Cardiac septum (tissue), 1 donor: Measurements from ENCODE around the gene MCOLN3. TPM values are rescaled to one million over a fixed set of nuclear protein-coding genes. Genes with fewer than 3 reads are reported as not detected.
"Not testable (repeated sequence)": the region's sequence is repeated elsewhere in the genome, so short reads cannot be mapped to it uniquely, and the experiment has no call there.

Experiments
- DNase-seq: peaks from one replicate; pipeline ENCODE4 v3.0.0-alpha.2; 2020; ENCODE audit warnings: low spot score
- intact Hi-C: fragments of 100-400 bp; cut with DNase I; formaldehyde crosslinking; loops from one replicate; pipeline ENCODE4 v1.14.0; 2022
- total RNA-seq: library from RNA; stranded (reverse); fragmentation: NEBNext Ultra II Directional; extraction: Animal tissue kit (Norgen Biotek cat#: 25700); gene quantifications from one replicate; pipeline ENCODE4 v1.2.1, GENCODE V29; 2021
- donor health status: DM: no; HTN: no; CAD: no.

MCOLN3 gene
- total RNA-seq, 1 donor from 2014 or later = 0.94 TPM

GRCh38 chr1:84997667-84998600 is 50.4 kb downstream of the MCOLN3 start:
- intact Hi-C loops = no loop called here
- no peak for DNase-seq

- no peak for DNase-seq
- intact Hi-C loops = no loop called here
Observed at GRCh38 chr1:84996846-84997666, 51.2 kb downstream of the MCOLN3 start, which contains the start of gene MCOLN2. MCOLN2 (minus strand) TSS chr1:84997113; CDS start chr1:84996872, 241 bp downstream.

GRCh38 chr1:84995484-84996334 is 52.6 kb downstream of the MCOLN3 start:
- intact Hi-C loops = no loop called here
- no peak for DNase-seq

- no peak for DNase-seq
- intact Hi-C loops = no loop called here
Observed at GRCh38 chr1:84991097-84991920, 57.0 kb downstream of the MCOLN3 start.

GRCh38 chr1:84988588-84988987 is 59.7 kb downstream of the MCOLN3 start:
- no peak for DNase-seq
- intact Hi-C loops = no loop called here

- DNase-seq, intact Hi-C loops: not testable (repeated sequence)
Observed at GRCh38 chr1:84986561-84986960, 61.7 kb downstream of the MCOLN3 start.

GRCh38 chr1:84985365-84985764 is 62.9 kb downstream of the MCOLN3 start:
- intact Hi-C loops = no loop called here
- DNase-seq = no peak

GRCh38 chr1:84982395-84982794 is 65.9 kb downstream of the MCOLN3 start:
- no peak for DNase-seq
- intact Hi-C loops = no loop called here

- DNase-seq = no peak
- intact Hi-C loops = no loop called here
Observed at GRCh38 chr1:84975035-84975434, 73.3 kb downstream of the MCOLN3 start.

- DNase-seq = no peak
Observed at GRCh38 chr1:84973498-84974334, 74.6 kb downstream of the MCOLN3 start.

GRCh38 chr1:84972377-84972987 is 75.8 kb downstream of the MCOLN3 start:
- intact Hi-C loops = no loop called here
- DNase-seq = no peak

More at GRCh38 chr1:84973498-84974334, 74.6 kb downstream of the MCOLN3 start:
- intact Hi-C loops = no loop called here

- no peak for DNase-seq
- intact Hi-C loops = no loop called here
Observed at GRCh38 chr1:84971957-84972356, 76.3 kb downstream of the MCOLN3 start.

GRCh38 chr1:84969489-84970250 is 78.6 kb downstream of the MCOLN3 start:
- no peak for DNase-seq

GRCh38 chr1:84968865-84969264 is 79.4 kb downstream of the MCOLN3 start:
- intact Hi-C loops = no loop called here
- DNase-seq = no peak

More at GRCh38 chr1:84969489-84970250, 78.6 kb downstream of the MCOLN3 start:
- intact Hi-C loops = no loop called here

GRCh38 chr1:84968101-84968500 is 80.2 kb downstream of the MCOLN3 start:
- intact Hi-C loops = no loop called here
- DNase-seq = no peak
